Neural crest cell (in vitro differentiated cells): ENCODE data around the gene TWIST2. TPM values are rescaled to one million over a fixed set of nuclear protein-coding genes. Genes with fewer than 3 reads are reported as not detected.

Experiments
- DNase-seq: peaks from one replicate; pipeline ENCODE4 v3.0.0; 2021; ENCODE audit warnings: low read depth, mixed read lengths, low spot score
- H3K27ac Mint-ChIP-seq: one replicate; pipeline ENCODE4 v1.8.0; 2021; ENCODE audit warnings: mild to moderate bottlenecking, mixed read lengths; ENCODE audit not compliant: unreplicated experiment
- H3K27me3 Mint-ChIP-seq: 2 replicates; pipeline ENCODE4 v1.8.0; 2021; ENCODE audit warnings: low read depth, mild to moderate bottlenecking, mixed read lengths
- H3K36me3 Mint-ChIP-seq: 2 replicates; pipeline ENCODE4 v1.8.0; 2021; ENCODE audit warnings: low read depth, mild to moderate bottlenecking, mixed read lengths
- H3K4me1 Mint-ChIP-seq: 2 replicates; pipeline ENCODE4 v1.8.0; 2021; ENCODE audit warnings: mixed read lengths
- H3K4me3 Mint-ChIP-seq: one replicate; pipeline ENCODE4 v1.8.0; 2021; ENCODE audit warnings: mild to moderate bottlenecking, mixed read lengths
- H3K9me3 Mint-ChIP-seq: 2 replicates; pipeline ENCODE4 v1.8.0; 2021; ENCODE audit warnings: mixed read lengths
- CTCF ChIP-seq: fragments of 200-600 bp; sonication (generic); conservative IDR thresholded peaks from 2 replicates; pipeline ENCODE4 v1.5.0; 2021; ENCODE audit warnings: antibody characterized with exemption, mild to moderate bottlenecking
- total RNA-seq: library from RNA; stranded (reverse); gene quantifications from 2 replicates; pipeline ENCODE4 v1.2.1, GENCODE V29; 2021

Gene TWIST2
- total RNA-seq, 1 donor from 2014 or later: 0.96 TPM

- no peaks in the 10 kb centered on the region for H3K27me3 Mint-ChIP-seq
- TF ChIP-seq CTCF: no peak
- no peak overlapping the region for H3K4me3 Mint-ChIP-seq
- no peak overlapping the region for H3K27ac Mint-ChIP-seq
- H3K9me3 Mint-ChIP-seq: no peaks in the 10 kb centered on the region
- DNase-seq: no peak
- no peaks in the 10 kb centered on the region for H3K36me3 Mint-ChIP-seq
- H3K4me1 Mint-ChIP-seq: peaks cover 21% of the 10 kb centered on the region
Measured at GRCh38 chr2:238896641-238897040, 48.8 kb downstream of the TWIST2 start.

- H3K4me1 Mint-ChIP-seq: peaks cover 21% of the 10 kb centered on the region
- H3K9me3 Mint-ChIP-seq: no peaks in the 10 kb centered on the region
- H3K27ac Mint-ChIP-seq: peak overlapping the region; percentile 52
- TF ChIP-seq CTCF: no peak
- no peaks in the 10 kb centered on the region for H3K36me3 Mint-ChIP-seq
- no peak overlapping the region for H3K4me3 Mint-ChIP-seq
- DNase-seq: no peak
- H3K27me3 Mint-ChIP-seq: no peaks in the 10 kb centered on the region
Measured at GRCh38 chr2:238897122-238897880, 49.4 kb downstream of the TWIST2 start.

- H3K27ac Mint-ChIP-seq: no peak overlapping the region
- no peak overlapping the region for H3K4me3 Mint-ChIP-seq
- peaks cover 21% of the 10 kb centered on the region for H3K4me1 Mint-ChIP-seq
- no peaks in the 10 kb centered on the region for H3K9me3 Mint-ChIP-seq
- no peak for DNase-seq
- H3K27me3 Mint-ChIP-seq: no peaks in the 10 kb centered on the region
- no peaks in the 10 kb centered on the region for H3K36me3 Mint-ChIP-seq
- TF ChIP-seq CTCF: no peak
Measured at GRCh38 chr2:238897911-238898311, 50.0 kb downstream of the TWIST2 start.

GRCh38 chr2:238898534-238899281 is 50.8 kb downstream of the TWIST2 start:
- TF ChIP-seq CTCF: no peak
- H3K27me3 Mint-ChIP-seq: no peaks in the 10 kb centered on the region
- no peaks in the 10 kb centered on the region for H3K9me3 Mint-ChIP-seq
- H3K36me3 Mint-ChIP-seq: no peaks in the 10 kb centered on the region
- peaks cover 21% of the 10 kb centered on the region for H3K4me1 Mint-ChIP-seq
- no peak overlapping the region for H3K4me3 Mint-ChIP-seq
- H3K27ac Mint-ChIP-seq: no peak overlapping the region
- DNase-seq: no peak

- H3K4me1 Mint-ChIP-seq: peaks cover 21% of the 10 kb centered on the region
- no peak for TF ChIP-seq CTCF
- H3K4me3 Mint-ChIP-seq: no peak overlapping the region
- no peak overlapping the region for H3K27ac Mint-ChIP-seq
- DNase-seq: no peak
- H3K27me3 Mint-ChIP-seq: no peaks in the 10 kb centered on the region
- H3K9me3 Mint-ChIP-seq: no peaks in the 10 kb centered on the region
- H3K36me3 Mint-ChIP-seq: no peaks in the 10 kb centered on the region
Measured at GRCh38 chr2:238899386-238899785, 51.5 kb downstream of the TWIST2 start.
